HG03060 (cell line): ENCODE measurements around the gene C17orf113.
A peak's percentile ranks its signal among the peaks of the same experiment; 100 is the strongest.
"Not testable (repeated sequence)": the region's sequence is repeated elsewhere in the genome, so short reads cannot be mapped to it uniquely, and the experiment has no call there.

Experiments used
- ATAC-seq: cut with Tn5 transposase; IDR thresholded peaks from one replicate; pipeline ENCODE4 v1.9.1; 2021; ENCODE audit warnings: low read depth, moderate number of reproducible peaks; ENCODE audit not compliant: unreplicated experiment

C17orf113 gene

GRCh38 chr17:42017866-42018200 is 32.6 kb downstream of the C17orf113 start:
- no peak for ATAC-seq

GRCh38 chr17:42016941-42017865 is 33.2 kb downstream of the C17orf113 start, which contains the start of gene DNAJC7:
Gene DNAJC7 (minus strand): TSS chr17:42017439. CDS start chr17:42017416, 23 bp downstream.
- ATAC-seq: peak; percentile 51

GRCh38 chr17:42016411-42016831 is 34.0 kb downstream of the C17orf113 start:
- ATAC-seq: no peak

- ATAC-seq: not testable (repeated sequence)
These were observed 36.7 kb downstream of the C17orf113 start for GRCh38 chr17:42013740-42014139.

GRCh38 chr17:42012363-42012762 is 38.0 kb downstream of the C17orf113 start:
- not testable (repeated sequence) for ATAC-seq

GRCh38 chr17:42010898-42011516 is 39.4 kb downstream of the C17orf113 start:
- no peak for ATAC-seq

GRCh38 chr17:42010266-42010680 is 40.1 kb downstream of the C17orf113 start:
- not testable (repeated sequence) for ATAC-seq

GRCh38 chr17:42009170-42009569 is 41.2 kb downstream of the C17orf113 start:
- ATAC-seq: no peak

- ATAC-seq: no peak
These were observed 45.2 kb downstream of the C17orf113 start for GRCh38 chr17:42005166-42005565.

GRCh38 chr17:42002792-42003301 is 47.6 kb downstream of the C17orf113 start:
- ATAC-seq: no peak

- ATAC-seq: no peak
These were observed 48.1 kb downstream of the C17orf113 start for GRCh38 chr17:42002175-42002791.

- no peak for ATAC-seq
These were observed 48.7 kb downstream of the C17orf113 start for GRCh38 chr17:42001729-42002128.

- ATAC-seq: no peak
These were observed 49.8 kb downstream of the C17orf113 start for GRCh38 chr17:42000413-42001133.

- no peak for ATAC-seq
These were observed 51.9 kb downstream of the C17orf113 start for GRCh38 chr17:41998497-41998896.

- ATAC-seq: no peak
These were observed 53.6 kb downstream of the C17orf113 start for GRCh38 chr17:41996855-41997164.

- no peak for ATAC-seq
These were observed 57.8 kb downstream of the C17orf113 start for GRCh38 chr17:41992576-41992975.

- no peak for ATAC-seq
These were observed 60.5 kb downstream of the C17orf113 start for GRCh38 chr17:41989702-41990419.

- ATAC-seq: no peak
These were observed 62.0 kb downstream of the C17orf113 start for GRCh38 chr17:41988418-41988817.
